B cell (primary cell): ENCODE measurements around the gene FSCN2. TPM values are rescaled to one million over a fixed set of nuclear protein-coding genes. Genes with fewer than 3 reads are reported as not detected.

ENCODE experiments used
- ATAC-seq: fragments of 200-7000 bp; cut with Tn5 transposase; one replicate; pipeline ENCODE4 v1.10.0; 2021; ENCODE audit warnings: low read depth, mild to moderate bottlenecking, moderate number of reproducible peaks, moderate library complexity
- CTCF ChIA-PET: fragments of 350-600 bp; sonication (Branson Sonifier 250); formaldehyde crosslinking; loops from one replicate; lab custom pipeline; 2021; ENCODE audit warnings: antibody characterized with exemption, inconsistent platforms; lab: Charles Lee
- POLR2A ChIA-PET: fragments of 350-600 bp; sonication (Branson Sonifier 250); formaldehyde crosslinking; loops from one replicate; lab custom pipeline; 2021; ENCODE audit warnings: antibody characterized with exemption; lab: Charles Lee
- DNase-seq: peaks from one replicate; pipeline ENCODE4 v3.0.0; 2013
- H2AFZ ChIP-seq: 2 replicates; pipeline ENCODE4 v1.6.1; 2012; ENCODE audit warnings: mild to moderate bottlenecking, low read depth, low read length; ENCODE audit not compliant: insufficient read depth, poor library complexity, severe bottlenecking
- H3K27ac ChIP-seq, 2 donors: 1 replicate in 1 of 2; 2 replicates in 1 of 2; pipeline ENCODE4 v1.5.1; 2012 to 2013; ENCODE audit warnings: low read length in 2 of 2, mild to moderate bottlenecking in 2 of 2, moderate library complexity in 1 of 2
- H3K27me3 ChIP-seq, 4 experiments: fragments of 200-600 bp in 1 of 4; sonication (generic) in 1 of 4; replicated peaks in 1 of 4; 1 replicate in 2 of 4; 2 replicates in 2 of 4; pipeline versions ENCODE4 v1.6.1 to v1.7.0; 2013 to 2016; ENCODE audit warnings: low read length in 3 of 4, mild to moderate bottlenecking in 2 of 4, mixed read lengths in 1 of 4, moderate library complexity in 1 of 4; ENCODE audit not compliant: insufficient read depth in 4 of 4, control insufficient read depth in 3 of 4; ENCODE audit errors: control extremely low read depth in 1 of 4
- H3K36me3 ChIP-seq, 2 experiments: replicated peaks in 1 of 2; 1 replicate in 1 of 2; 2 replicates in 1 of 2; pipeline versions ENCODE4 v1.6.1 to v1.7.1; 2013; ENCODE audit warnings: low read length in 1 of 2; ENCODE audit not compliant: insufficient read depth in 2 of 2, control insufficient read depth in 1 of 2; ENCODE audit errors: control extremely low read depth in 1 of 2, extremely low read depth in 1 of 2
- H3K4me1 ChIP-seq, 2 donors: fragments of 200-600 bp in 1 of 2; sonication (generic) in 1 of 2; 1 replicate in 1 of 2; 2 replicates in 1 of 2; pipeline versions ENCODE4 v1.5.1 to v1.6.1; 2013 to 2017; ENCODE audit warnings: low read length in 2 of 2; ENCODE audit not compliant: control insufficient read depth in 2 of 2, insufficient read depth in 2 of 2
- H3K4me2 ChIP-seq: replicated peaks from 2 replicates; pipeline ENCODE3; 2012; ENCODE audit warnings: mild to moderate bottlenecking, low read depth, low read length; ENCODE audit not compliant: poor library complexity, severe bottlenecking
- H3K4me3 ChIP-seq, 5 experiments: fragments of 200-600 bp in 1 of 5; sonication (generic) in 1 of 5; 1 replicate in 3 of 5; 2 replicates in 2 of 5; pipeline versions ENCODE4 v1.5.1 to v1.7.0; 2011 to 2016; ENCODE audit warnings: low read length in 4 of 5, mild to moderate bottlenecking in 4 of 5, low read depth in 2 of 5, control low read depth in 1 of 5, moderate library complexity in 1 of 5; ENCODE audit not compliant: insufficient read depth in 1 of 5; ENCODE audit errors: control extremely low read depth in 1 of 5, extremely low read depth in 1 of 5
- H3K79me2 ChIP-seq: fragments of 200-600 bp; sonication (generic); one replicate; pipeline ENCODE4 v1.6.0; 2016; ENCODE audit warnings: low read length; ENCODE audit not compliant: control insufficient read depth, insufficient read depth
- H3K9ac ChIP-seq: fragments of 200-600 bp; sonication (generic); 2 replicates; pipeline ENCODE4 v1.6.1; 2017; ENCODE audit warnings: mild to moderate bottlenecking, low read length, moderate library complexity
- H3K9me3 ChIP-seq, 3 donors: one replicate each; pipeline versions ENCODE4 v1.6.1 to v1.7.1; 2013; ENCODE audit warnings: low read length in 2 of 3; ENCODE audit not compliant: control insufficient read depth in 2 of 3, insufficient read depth in 1 of 3; ENCODE audit errors: control extremely low read depth in 1 of 3
- H4K20me1 ChIP-seq: 2 replicates; pipeline ENCODE4 v1.6.0; 2012; ENCODE audit warnings: mild to moderate bottlenecking, low read length; ENCODE audit not compliant: insufficient read depth, control insufficient read depth, poor library complexity, severe bottlenecking
- H3K27ac Mint-ChIP-seq: one replicate; pipeline ENCODE4 v1.8.0; 2021; ENCODE audit warnings: mixed read lengths
- H3K27me3 Mint-ChIP-seq: one replicate; pipeline ENCODE4 v1.8.0; 2021; ENCODE audit warnings: mixed read lengths
- H3K4me1 Mint-ChIP-seq: one replicate; pipeline ENCODE4 v1.8.0; 2021; ENCODE audit warnings: mixed read lengths
- H3K4me3 Mint-ChIP-seq: one replicate; pipeline ENCODE4 v1.8.0; 2021; ENCODE audit warnings: mixed read lengths
- H3K9me3 Mint-ChIP-seq: one replicate; pipeline ENCODE4 v1.8.0; 2022; ENCODE audit warnings: mixed read lengths; ENCODE audit not compliant: insufficient read depth
- EZH2 ChIP-seq: IDR thresholded peaks from 2 replicates; pipeline ENCODE4 v1.6.1; 2012; ENCODE audit warnings: borderline replicate concordance, low read depth, mild to moderate bottlenecking, moderate library complexity, low read length; ENCODE audit not compliant: insufficient read depth, poor library complexity, severe bottlenecking
- WGBS: methylation state at CpG from one replicate; pipeline ENCODE4 v1.1.5; 2013; ENCODE audit warnings: missing lambda C conversion rate; ENCODE audit not compliant: insufficient coverage; 5-methylcytosine and 5-hydroxymethylcytosine counted together
- intact Hi-C: fragments of 100-400 bp; cut with micrococcal nuclease; formaldehyde crosslinking; loops from one replicate; pipeline ENCODE4 v1.10.0; 2022
- polyA plus RNA-seq: library from polyadenylated mRNA; depleted of rRNA; stranded (reverse); fragments of >200 nt; gene quantifications from 2 replicates; pipeline ENCODE4 v1.2.3, GENCODE V29; 2012
- total RNA-seq, 2 donors: library from RNA; stranded (reverse); fragments of 120-200 nt in 1 of 2; gene quantifications; 1 replicate in 1 of 2; 2 replicates in 1 of 2; pipeline versions ENCODE4 v1.2.3 to v1.2.4, GENCODE V29; 2013 to 2022
- TF ChIP-seq, protein P1 (sequence below): fragments of 200-600 bp; IDR thresholded peaks from one replicate; pipeline ENCODE4 v1.8.0; 2022; ENCODE audit warnings: antibody characterized with exemption, mild to moderate bottlenecking

FSCN2 gene
- total and polyA plus RNA-seq, 2 donors (not counting 1 experiment from before 2014, with no cell fraction given), result 6.3 to 12.0 TPM

DNA sequence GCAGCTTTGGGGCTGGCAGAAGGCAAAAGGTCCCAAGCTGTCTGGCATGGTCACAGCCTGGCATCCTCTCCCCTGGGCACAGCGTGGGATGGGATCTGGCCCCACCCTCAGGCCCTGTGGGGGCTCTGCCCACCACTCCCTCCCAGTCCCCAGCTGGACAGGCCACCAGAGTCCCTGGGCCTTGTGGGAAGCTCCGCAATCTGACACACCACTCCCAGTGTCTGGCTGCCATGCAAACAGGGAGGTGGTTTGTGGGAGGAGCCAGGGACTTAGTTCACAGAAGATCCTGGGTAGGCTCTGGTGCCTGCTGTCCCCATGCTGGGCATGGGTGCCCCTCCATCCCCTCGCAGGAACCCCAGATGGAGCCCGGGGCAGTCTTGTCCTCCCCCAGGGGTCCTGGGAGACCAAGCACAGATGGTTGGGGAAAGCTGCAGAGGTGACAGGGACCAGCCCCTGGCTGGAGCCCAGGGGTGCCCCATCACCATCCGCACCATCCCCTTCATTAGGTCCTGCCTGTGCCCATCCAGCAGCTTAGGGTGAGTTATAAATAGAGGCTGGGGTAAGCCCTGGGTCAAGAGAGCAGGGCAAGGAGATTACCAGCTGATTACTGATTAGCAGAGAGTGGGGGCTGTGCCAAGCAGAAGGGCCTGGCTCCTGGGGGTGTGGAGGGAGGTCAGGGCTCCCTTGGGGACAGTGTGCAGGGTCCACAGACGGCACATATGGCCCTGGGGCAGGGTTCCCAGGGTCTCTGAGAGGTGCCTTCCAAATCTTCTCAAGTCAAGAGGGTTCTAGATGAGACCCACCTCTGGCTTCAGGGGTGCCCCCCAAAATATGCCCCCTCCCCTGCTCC lies 6.2 kb downstream of the FSCN2 start:
- no peak for ATAC-seq
- Histone ChIP-seq H4K20me1 (peaks cover 32% of the 10 kb centered on the region), H3K4me3 (no peak overlapping the region), H3K27me3 (peaks cover 0 to 31% (median 10%) of the 10 kb centered on the region in 4 experiments), H2AFZ (no peak overlapping the region), H3K4me1 (peaks cover 21 to 36% of the 10 kb centered on the region in 2 donors), H3K27ac (no peak overlapping the region), H3K9ac (no peak overlapping the region), H3K79me2 (peaks cover 3% of the 10 kb centered on the region), H3K36me3 (peaks cover 0 to 8% of the 10 kb centered on the region in 2 experiments), H3K9me3 (peaks cover 0 to 11% (median 0%) of the 10 kb centered on the region in 3 donors), H3K4me2 (no peak overlapping the region)
- Mint-ChIP-seq H3K4me3 (no peak overlapping the region), H3K27me3 (peaks cover 7% of the 10 kb centered on the region), H3K9me3 (no peaks in the 10 kb centered on the region), H3K27ac (no peak overlapping the region), H3K4me1 (peaks cover 14% of the 10 kb centered on the region)
- intact Hi-C loops, result no loop called here
- WGBS, result 57% methylated on average over 4 of the region's 6 CpGs
- CTCF ChIA-PET, result no interaction called here
- POLR2A ChIA-PET, result interaction anchor here (0.6 kb wide), 1 partner anchor 17 kb away, joined by 5 read pairs; no protein-coding TSS in a partner anchor
- TF ChIP-seq, protein P1, sequence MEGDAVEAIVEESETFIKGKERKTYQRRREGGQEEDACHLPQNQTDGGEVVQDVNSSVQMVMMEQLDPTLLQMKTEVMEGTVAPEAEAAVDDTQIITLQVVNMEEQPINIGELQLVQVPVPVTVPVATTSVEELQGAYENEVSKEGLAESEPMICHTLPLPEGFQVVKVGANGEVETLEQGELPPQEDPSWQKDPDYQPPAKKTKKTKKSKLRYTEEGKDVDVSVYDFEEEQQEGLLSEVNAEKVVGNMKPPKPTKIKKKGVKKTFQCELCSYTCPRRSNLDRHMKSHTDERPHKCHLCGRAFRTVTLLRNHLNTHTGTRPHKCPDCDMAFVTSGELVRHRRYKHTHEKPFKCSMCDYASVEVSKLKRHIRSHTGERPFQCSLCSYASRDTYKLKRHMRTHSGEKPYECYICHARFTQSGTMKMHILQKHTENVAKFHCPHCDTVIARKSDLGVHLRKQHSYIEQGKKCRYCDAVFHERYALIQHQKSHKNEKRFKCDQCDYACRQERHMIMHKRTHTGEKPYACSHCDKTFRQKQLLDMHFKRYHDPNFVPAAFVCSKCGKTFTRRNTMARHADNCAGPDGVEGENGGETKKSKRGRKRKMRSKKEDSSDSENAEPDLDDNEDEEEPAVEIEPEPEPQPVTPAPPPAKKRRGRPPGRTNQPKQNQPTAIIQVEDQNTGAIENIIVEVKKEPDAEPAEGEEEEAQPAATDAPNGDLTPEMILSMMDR, result no peak
- TF ChIP-seq EZH2, result no peak
- DNase-seq, result no peak

DNA sequence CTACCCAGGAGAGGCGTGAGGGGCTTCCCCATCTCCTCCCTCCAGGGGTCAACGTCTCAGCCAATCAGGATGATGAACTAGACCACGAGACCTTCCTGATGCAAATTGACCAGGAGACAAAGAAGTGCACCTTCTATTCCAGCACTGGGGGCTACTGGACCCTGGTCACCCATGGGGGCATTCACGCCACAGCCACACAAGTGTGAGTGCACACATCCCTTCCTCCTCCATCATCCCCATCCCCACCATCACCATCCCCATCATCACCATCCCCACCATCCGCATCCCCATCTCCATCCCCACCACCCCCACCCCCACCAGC lies 6.8 kb downstream of the FSCN2 start:
- H3K9me3 ChIP-seq, result peaks cover 0 to 11% (median 0%) of the 10 kb centered on the region in 3 donors
- H3K9ac ChIP-seq, result no peak overlapping the region
- ChIA-PET CTCF (no interaction called here), POLR2A (no interaction called here)
- peaks cover 3% of the 10 kb centered on the region for H3K79me2 ChIP-seq
- peaks cover 7% of the 10 kb centered on the region for H3K27me3 Mint-ChIP-seq
- WGBS, result 74% methylated on average over 4 of the region's 5 CpGs
- H3K4me3 Mint-ChIP-seq, result no peak overlapping the region
- H3K27me3 ChIP-seq, result peaks cover 0 to 31% (median 10%) of the 10 kb centered on the region in 4 experiments
- TF ChIP-seq, protein P1, result no peak
- no peak for TF ChIP-seq EZH2
- H3K4me3 ChIP-seq, result no peak overlapping the region
- DNase-seq, result no peak
- no peaks in the 10 kb centered on the region for H3K9me3 Mint-ChIP-seq
- H4K20me1 ChIP-seq, result peaks cover 35% of the 10 kb centered on the region
- peaks cover 21 to 36% of the 10 kb centered on the region in 2 donors for H3K4me1 ChIP-seq
- no peak overlapping the region for H3K27ac ChIP-seq
- no peak overlapping the region for H3K4me2 ChIP-seq
- H3K4me1 Mint-ChIP-seq, result peaks cover 14% of the 10 kb centered on the region
- H3K27ac Mint-ChIP-seq, result no peak overlapping the region
- no peak for ATAC-seq
- H2AFZ ChIP-seq, result no peak overlapping the region
- H3K36me3 ChIP-seq, result peaks cover 0 to 14% of the 10 kb centered on the region in 2 experiments
- intact Hi-C loops, result no loop called here
